GM12873 (cell line): ENCODE data around the gene ARHGAP36.

Source experiments
- TF ChIP-seq, protein P1 (sequence below): IDR thresholded peaks from 2 replicates; pipeline ENCODE4 v1.5.1; 2012; ENCODE audit warnings: low read depth, mild to moderate bottlenecking, moderate library complexity, low read length, control low read depth; ENCODE audit not compliant: insufficient read depth; ENCODE audit errors: missing control alignments

Gene ARHGAP36

DNA sequence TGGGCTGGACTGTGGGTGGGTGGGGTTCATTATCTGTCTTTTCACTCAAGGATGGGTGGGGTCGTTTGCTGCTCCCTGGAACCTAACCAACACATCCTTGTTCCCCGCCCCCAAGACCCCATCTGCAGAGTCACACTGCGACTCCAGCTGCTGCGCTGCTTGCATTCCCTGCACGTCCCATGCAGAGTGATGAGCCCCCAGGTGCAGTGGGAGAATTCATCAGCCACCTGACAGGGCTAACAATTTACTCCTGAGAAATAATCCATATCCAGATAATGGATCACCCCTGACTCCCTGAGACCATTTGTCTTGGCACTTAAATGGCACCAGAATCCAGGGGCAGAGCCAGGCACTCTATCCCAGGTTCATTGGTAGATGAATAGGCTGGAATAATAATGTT, 12.4 kb upstream of the ARHGAP36 start:
- TF ChIP-seq, protein P1, sequence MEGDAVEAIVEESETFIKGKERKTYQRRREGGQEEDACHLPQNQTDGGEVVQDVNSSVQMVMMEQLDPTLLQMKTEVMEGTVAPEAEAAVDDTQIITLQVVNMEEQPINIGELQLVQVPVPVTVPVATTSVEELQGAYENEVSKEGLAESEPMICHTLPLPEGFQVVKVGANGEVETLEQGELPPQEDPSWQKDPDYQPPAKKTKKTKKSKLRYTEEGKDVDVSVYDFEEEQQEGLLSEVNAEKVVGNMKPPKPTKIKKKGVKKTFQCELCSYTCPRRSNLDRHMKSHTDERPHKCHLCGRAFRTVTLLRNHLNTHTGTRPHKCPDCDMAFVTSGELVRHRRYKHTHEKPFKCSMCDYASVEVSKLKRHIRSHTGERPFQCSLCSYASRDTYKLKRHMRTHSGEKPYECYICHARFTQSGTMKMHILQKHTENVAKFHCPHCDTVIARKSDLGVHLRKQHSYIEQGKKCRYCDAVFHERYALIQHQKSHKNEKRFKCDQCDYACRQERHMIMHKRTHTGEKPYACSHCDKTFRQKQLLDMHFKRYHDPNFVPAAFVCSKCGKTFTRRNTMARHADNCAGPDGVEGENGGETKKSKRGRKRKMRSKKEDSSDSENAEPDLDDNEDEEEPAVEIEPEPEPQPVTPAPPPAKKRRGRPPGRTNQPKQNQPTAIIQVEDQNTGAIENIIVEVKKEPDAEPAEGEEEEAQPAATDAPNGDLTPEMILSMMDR = no peak

DNA sequence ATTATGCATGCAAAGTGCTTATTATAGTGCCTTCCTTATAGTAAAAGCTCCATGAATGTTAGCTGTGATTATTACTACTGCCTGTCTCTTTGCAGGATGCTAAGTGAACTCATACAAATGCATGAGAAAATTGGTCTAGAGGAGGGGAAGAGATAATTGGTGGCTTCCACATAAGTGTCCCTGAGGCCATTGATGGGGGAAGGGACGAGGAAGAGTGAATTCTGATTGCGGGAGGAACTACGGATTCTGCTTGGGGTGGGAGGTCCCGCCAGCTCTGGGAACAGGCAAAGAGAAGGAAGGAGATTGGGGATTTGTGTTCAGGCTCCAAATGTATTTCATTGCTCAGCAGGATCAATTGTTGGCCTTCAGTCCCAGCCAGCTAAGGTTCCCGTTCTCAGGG, 11.6 kb upstream of the ARHGAP36 start:
- TF ChIP-seq, protein P1 = no peak

DNA sequence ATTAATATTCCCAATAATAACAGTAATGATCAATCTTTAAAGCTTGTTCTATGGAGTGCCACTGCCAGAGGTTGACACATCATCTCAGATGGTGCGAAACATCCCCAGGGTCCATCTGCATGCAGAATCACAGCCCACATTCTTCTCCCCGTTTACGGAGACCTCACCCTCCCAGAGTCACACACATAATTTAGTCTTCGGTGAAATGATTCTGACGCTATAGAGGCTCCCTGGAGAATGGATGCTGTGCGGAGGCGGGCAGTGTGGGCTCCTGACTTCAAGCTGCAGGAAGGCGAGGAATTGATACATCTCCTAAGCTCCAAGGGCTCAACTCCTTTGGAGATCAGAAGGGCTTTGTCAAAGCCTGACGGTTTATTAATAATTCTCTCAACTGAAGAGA, 11.0 kb upstream of the ARHGAP36 start:
- TF ChIP-seq, protein P1 = no peak

DNA sequence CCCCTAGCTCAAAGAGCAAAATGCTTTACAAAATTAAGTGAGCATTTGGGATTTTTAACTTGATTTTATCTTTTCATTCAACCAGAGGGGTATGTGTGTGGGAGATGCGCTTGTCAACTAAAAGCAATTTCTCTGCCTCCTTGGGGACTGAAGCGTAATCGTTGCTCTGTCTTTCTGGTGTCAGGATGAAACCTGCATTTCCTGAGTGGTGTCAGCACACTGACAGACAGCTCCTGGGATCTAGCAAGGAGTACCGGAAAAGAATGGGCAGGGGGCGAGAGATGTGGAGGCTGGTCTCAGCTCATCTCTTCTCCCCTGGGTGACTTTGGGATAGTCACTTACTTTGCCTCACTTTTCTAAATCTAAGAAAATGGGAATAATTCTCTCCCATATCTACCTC, 5.1 kb upstream of the ARHGAP36 start:
- TF ChIP-seq, protein P1 = no peak

DNA sequence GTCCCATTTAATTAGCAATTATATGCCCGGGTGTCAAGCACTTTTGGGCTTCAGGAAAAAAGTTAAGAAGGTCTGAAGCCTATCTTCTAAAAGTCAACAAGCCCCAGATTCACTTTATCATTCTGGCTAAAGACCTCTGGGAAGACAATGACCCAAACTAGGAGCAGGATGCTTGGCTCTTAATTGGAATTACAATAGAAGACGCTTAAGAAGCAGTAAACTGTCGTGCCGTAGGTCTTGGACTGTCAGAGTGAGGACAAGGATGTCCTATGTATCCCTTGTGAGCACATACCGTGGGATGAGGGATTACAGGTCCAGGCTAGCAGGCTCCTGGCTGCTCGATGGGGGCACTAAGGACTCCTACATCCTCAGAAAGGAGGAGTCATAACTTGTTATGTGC, 3.2 kb upstream of the ARHGAP36 start:
- TF ChIP-seq, protein P1 = no peak

DNA sequence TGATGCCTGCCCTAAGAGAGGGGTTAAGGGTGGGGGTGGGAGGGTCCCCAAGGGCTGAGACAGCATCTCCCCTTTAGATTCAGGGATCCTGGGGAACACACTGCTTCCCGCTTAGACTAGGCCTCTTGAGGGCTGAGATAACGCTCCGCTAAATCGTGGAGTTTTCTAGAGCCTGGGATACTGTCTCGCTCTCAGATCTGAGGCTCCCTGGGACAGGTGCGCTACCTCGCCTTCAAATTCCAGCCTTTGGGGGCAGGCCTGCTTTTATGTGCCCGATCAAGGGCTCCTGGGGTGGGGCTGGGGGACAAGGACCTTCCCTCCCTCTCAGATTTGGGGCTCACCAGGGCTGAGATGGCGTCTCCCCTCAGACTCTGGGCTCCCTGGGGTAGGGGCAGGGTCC, 440 bp upstream of the ARHGAP36 start:
- TF ChIP-seq, protein P1 = no peak

DNA sequence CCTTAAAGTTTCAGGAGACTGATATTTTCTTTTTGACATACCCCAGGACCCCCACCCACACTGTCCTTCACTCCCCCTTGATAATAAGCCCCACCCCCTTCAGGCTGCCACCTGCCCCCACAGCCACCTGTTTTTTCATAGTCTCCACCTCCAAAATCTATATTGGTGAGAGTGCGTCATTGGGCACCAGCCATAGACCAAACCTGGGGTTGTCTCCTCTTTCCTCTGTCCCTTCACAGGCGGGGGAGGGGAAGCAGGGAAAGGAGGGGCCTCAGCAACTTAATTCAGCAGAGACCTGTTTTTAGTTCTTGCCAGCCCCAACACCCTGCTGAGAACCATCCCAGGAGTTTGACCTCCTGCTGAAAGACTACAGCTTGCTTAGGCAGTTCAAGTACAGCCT, 1.1 kb downstream of the ARHGAP36 start:
- TF ChIP-seq, protein P1 = no peak
